ENCODE results near the gene CCNG2.

CCNG2 gene, protein sequence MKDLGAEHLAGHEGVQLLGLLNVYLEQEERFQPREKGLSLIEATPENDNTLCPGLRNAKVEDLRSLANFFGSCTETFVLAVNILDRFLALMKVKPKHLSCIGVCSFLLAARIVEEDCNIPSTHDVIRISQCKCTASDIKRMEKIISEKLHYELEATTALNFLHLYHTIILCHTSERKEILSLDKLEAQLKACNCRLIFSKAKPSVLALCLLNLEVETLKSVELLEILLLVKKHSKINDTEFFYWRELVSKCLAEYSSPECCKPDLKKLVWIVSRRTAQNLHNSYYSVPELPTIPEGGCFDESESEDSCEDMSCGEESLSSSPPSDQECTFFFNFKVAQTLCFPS

GRCh38 chr4:77156912-77157858 lies at the start of gene CCNG2:
Gene CCNG2 (plus strand): TSS chr4:77157207. CDS start chr4:77158533, 1,326 bp downstream.
- TF ChIP-seq, protein P1, sequence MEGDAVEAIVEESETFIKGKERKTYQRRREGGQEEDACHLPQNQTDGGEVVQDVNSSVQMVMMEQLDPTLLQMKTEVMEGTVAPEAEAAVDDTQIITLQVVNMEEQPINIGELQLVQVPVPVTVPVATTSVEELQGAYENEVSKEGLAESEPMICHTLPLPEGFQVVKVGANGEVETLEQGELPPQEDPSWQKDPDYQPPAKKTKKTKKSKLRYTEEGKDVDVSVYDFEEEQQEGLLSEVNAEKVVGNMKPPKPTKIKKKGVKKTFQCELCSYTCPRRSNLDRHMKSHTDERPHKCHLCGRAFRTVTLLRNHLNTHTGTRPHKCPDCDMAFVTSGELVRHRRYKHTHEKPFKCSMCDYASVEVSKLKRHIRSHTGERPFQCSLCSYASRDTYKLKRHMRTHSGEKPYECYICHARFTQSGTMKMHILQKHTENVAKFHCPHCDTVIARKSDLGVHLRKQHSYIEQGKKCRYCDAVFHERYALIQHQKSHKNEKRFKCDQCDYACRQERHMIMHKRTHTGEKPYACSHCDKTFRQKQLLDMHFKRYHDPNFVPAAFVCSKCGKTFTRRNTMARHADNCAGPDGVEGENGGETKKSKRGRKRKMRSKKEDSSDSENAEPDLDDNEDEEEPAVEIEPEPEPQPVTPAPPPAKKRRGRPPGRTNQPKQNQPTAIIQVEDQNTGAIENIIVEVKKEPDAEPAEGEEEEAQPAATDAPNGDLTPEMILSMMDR (IDR thresholded peaks at IDR 0.05; ENCODE audit: low read depth, low read length), result no peak
- H3K4me3 ChIP-seq (ENCODE audit: low read depth, low read length), result peak within 1 kb of the TSS; percentile 97

DNA sequence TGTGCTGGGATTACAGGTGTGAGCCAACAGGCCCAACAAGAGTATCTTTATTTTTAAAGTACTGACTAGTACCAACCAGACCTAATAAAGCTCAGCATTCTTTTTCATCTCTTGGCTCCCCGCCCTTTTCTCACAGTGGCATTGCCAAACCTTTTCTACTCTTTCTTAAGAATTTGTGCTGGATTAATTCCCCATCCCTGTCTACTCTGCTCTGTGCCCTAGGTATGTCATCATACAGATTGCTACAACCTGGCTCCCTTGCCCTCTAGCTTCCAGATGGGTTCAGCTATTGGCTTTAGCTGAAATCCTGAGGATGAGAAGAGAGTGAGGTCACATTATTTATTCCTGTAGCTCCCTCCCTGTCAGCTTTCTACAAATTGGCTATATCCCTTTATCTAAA lies 46.3 kb upstream of the CCNG2 start:
- no peak overlapping the region for H3K4me3 ChIP-seq (ENCODE audit: low read depth, low read length)
- TF ChIP-seq, protein P1 (IDR thresholded peaks at IDR 0.05; ENCODE audit: low read depth, low read length), result no peak

DNA sequence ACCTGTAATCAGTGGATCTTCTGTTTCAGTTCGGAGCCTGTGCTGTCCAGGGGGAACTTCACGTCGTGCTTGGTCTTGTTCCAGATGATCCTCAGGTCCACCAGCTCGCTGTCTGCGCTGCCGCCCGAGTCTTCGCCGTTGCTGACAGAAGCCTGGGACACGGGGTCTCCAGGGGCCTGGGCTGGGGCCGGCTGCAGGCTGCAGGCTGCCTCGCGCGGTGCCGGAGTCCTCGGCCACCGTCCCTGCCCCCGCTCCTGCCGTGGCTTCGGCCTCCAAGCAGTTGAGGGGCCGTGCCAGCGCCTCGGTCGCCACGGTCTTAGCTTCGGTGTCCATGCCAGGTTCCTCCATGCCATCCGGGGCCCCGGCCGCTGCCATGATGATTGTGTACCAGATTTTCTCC lies 43.9 kb upstream of the CCNG2 start:
- TF ChIP-seq, protein P1 (IDR thresholded peaks at IDR 0.05; ENCODE audit: low read depth, low read length), result no peak
- H3K4me3 ChIP-seq (ENCODE audit: low read depth, low read length), result no peak overlapping the region

DNA sequence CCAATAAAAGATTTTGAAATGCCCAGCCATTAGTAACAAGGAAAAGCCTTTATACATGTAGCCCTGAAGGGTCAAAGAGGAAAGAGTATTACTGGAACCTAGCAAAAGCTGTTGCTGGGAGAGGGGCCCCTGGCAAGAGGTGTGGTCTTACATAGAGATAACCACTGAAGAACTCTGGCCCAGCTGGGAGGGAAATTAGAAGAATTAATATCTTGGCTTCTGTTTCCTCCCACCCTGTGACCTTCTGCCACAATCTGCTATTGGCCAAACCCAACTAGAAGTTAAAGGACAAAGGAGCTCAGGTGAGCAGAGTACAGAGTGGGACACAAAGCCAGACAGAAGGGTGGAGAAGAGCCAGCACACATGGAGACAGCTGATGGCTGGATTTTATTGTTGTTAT lies 39.3 kb upstream of the CCNG2 start:
- no peak overlapping the region for H3K4me3 ChIP-seq (ENCODE audit: low read depth, low read length)
- TF ChIP-seq, protein P1 (IDR thresholded peaks at IDR 0.05; ENCODE audit: low read depth, low read length), result no peak

DNA sequence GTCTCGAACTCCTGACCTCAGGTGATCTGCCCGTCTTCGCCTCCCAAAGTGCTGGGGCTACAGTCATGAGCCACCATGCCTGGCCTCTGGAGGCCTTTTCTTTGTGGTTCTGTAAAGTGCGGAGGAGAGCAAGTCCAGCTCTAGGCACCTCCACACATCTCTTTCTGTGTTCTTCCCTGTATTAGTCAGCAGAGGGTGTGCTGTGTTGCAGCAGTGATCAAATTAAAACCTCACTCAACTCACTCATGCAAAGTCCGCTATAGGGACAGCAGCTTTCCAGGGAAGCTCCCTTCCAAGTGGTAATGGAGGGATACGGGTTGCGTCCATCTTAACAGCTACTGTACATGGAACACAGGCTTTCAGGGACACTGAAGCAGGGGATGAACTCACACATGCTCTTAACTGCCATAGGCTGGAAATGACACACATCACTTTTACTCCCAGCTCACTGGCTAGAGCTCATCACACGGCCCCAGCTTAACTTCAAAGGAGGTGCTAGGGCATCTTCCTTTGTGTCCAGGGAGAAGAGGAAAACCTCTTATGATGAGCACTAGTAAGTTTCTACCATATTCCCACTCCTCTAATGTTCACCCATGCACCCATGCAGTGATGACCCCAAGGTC lies 36.0 kb upstream of the CCNG2 start:
- no peak overlapping the region for H3K4me3 ChIP-seq (ENCODE audit: low read depth, low read length)
- TF ChIP-seq, protein P1 (IDR thresholded peaks at IDR 0.05; ENCODE audit: low read depth, low read length), result no peak

DNA sequence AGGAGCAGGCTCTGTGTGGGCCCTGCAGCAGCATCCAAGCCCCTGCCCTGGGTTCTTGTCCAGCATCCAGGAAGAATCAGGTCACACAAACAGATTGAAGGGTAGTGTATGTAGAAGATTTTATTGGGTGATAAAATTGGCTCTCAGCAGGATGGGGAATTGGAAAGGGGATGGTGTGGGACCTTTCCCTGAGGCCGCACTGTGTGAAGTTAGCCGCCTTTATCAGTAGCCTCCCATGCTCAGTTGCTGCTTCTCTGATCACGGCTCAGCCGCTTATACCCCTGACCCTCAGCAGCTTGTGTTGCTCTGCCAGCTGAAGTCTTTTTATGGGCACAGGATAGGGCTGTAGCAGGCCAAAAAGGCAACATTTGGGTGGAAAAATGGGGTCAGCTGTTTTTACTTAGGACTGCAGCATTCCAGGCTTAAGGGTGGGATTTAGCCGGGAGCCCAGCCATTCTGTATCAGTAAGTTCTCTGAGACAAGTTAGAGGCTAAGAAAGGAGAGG lies 35.2 kb upstream of the CCNG2 start:
- TF ChIP-seq, protein P1 (IDR thresholded peaks at IDR 0.05; ENCODE audit: low read depth, low read length), result no peak
- H3K4me3 ChIP-seq (ENCODE audit: low read depth, low read length), result no peak overlapping the region
